ENCODE data around the gene ADH1B. TPM values are rescaled to one million over a fixed set of nuclear protein-coding genes. Genes with fewer than 3 reads are reported as not detected.

The ADH1B gene
- total RNA-seq, 1 experiment from 2014 or later, result 1.8 TPM

- no TSS peak for BruUV-seq (replicated peaks)
- ChIA-PET POLR2A (no interaction called here), RAD21 (ENCODE audit: low non-redundant PET in 1 of 2, low total read pairs in 2 of 2, uncharacterized antibody in 2 of 2, unreplicated experiment in 2 of 2) (no interaction called here), CTCF (no interaction called here)
- DNase-seq (ENCODE audit: low read depth, low spot score) (no peak), ATAC-seq (no peak)
- no peak within 1 kb of the TSS for H2AFZ ChIP-seq (ENCODE audit: low read depth, low read length, poor library complexity, severe bottlenecking)
- intact Hi-C loops (cut with micrococcal nuclease), result no loop called here
- H3K27me3 ChIP-seq (ENCODE audit: insufficient read depth, low read length), result no peaks in the 10 kb centered on the region
- no peaks in the 10 kb centered on the region for H3K4me1 ChIP-seq (ENCODE audit: control insufficient read depth in 1 of 2, insufficient read depth in 2 of 2, low read length in 2 of 2)
- H3K4me3 ChIP-seq (replicated peaks in 1 of 2; ENCODE audit: low read depth in 1 of 2, low read length in 2 of 2), result no peak within 1 kb of the TSS
- TF ChIP-seq EZH2phosphoT487 (IDR thresholded peaks at IDR 0.05; ENCODE audit: borderline replicate concordance) (no peak), FOSL1 (IDR thresholded peaks at IDR 0.05; ENCODE audit: low read depth) (no peak), POLR2A (IDR thresholded peaks at IDR 0.05; ENCODE audit: borderline replicate concordance, extremely low read depth, insufficient read depth, insufficient read length) (no peak), SRF (IDR thresholded peaks at IDR 0.05; ENCODE audit: low read depth) (no peak), YY1 (IDR thresholded peaks at IDR 0.05; ENCODE audit: extremely low read depth, insufficient replicate concordance, low read depth, low read length) (no peak), ZBTB33 (IDR thresholded peaks at IDR 0.05; ENCODE audit: extremely low read depth, insufficient replicate concordance, low read length) (no peak), TCF7L2 (IDR thresholded peaks at IDR 0.05; ENCODE audit: borderline replicate concordance, extremely low read depth, insufficient read depth, insufficient read length) (no peak), POLR2AphosphoS5 (IDR thresholded peaks at IDR 0.05; ENCODE audit: low read depth, low read length) (no peak), ELF1 (IDR thresholded peaks at IDR 0.05; ENCODE audit: borderline replicate concordance, low read depth) (no peak), CEBPB (IDR thresholded peaks at IDR 0.05; ENCODE audit: low read depth) (no peak), ZNF274 (IDR thresholded peaks at IDR 0.05; ENCODE audit: low read depth, low read length) (no peak), CBX3 (IDR thresholded peaks at IDR 0.05; ENCODE audit: low read depth) (no peak)
- H3K9me2 ChIP-seq (ENCODE audit: insufficient read depth), result no peaks in the 10 kb centered on the region
- no peak within 1 kb of the TSS for H3K4me2 ChIP-seq (ENCODE audit: low read length)
- no peaks in the 10 kb centered on the region for H4K20me1 ChIP-seq (ENCODE audit: insufficient read depth)
- no peaks in the 10 kb centered on the region for H3K9me3 ChIP-seq (ENCODE audit: control insufficient read depth in 1 of 2, insufficient read depth in 1 of 2, low read depth in 1 of 2, low read length in 2 of 2)
- H3K27ac ChIP-seq (ENCODE audit: low read depth, low read length), result no peak within 1 kb of the TSS
- H3K36me3 ChIP-seq (ENCODE audit: control insufficient read depth in 1 of 2, insufficient read depth in 2 of 2, low read length in 2 of 2), result no peaks in the 10 kb centered on the region
- no peaks in the 10 kb centered on the region for H3K79me2 ChIP-seq (ENCODE audit: insufficient read depth, low read length)
- no peak within 1 kb of the TSS for H3K9ac ChIP-seq (ENCODE audit: low read length)
Observed at GRCh38 chr4:99290848-99291786, 30.1 kb downstream of the ADH1B start, which contains the start of gene ADH1A. Gene ADH1A, minus strand, starts transcription at chr4:99290985. Its CDS starts 71 bp downstream, at chr4:99290914.

Measured in HCT116 (cell line).